NCI-H1048 (cell line): ENCODE measurements around the gene HFM1.
"Not testable (repeated sequence)": the region's sequence is repeated elsewhere in the genome, so short reads cannot be mapped to it uniquely, and the experiment has no call there.

Source experiments
- DNase-seq: peaks from one replicate; lab custom pipeline; 2025; lab: John Stamatoyannopoulos, UW

Gene HFM1

DNA sequence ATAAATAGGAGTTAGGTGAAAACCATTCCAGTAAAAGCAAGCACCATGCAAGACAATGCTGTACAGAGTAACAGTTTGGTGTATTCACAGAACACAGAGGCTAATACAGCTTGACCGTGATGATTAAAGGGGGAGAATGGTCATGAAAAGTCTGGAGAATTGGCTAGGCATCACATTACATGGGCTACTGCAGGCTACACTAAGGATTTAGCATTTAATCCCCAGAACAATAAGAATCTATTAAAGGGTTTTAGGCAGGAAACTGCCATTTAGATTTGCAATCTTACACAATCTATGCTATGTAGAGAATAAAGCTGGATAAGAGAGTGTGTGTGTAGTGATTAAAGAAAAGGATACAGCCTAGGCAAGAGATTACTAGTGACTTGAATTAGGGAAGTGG is 30.6 kb downstream of the HFM1 start:
- DNase-seq = no peak

DNA sequence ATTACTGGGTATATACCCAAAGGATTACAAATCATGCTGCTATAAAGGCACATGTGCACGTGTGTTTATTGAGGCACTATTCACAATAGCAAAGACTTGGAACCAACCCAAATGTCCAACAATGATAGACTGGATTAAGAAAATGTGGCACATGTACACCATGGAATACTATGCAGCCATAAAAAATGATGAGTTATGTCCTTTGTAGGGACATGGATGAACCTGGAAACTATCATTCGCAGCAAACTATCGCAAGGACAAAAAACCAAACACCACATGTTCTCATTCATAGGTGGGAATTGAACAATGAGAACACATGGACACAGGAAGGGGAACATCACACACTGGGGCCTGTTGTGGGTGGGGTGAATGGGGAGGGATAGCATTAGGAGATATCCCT is 32.4 kb downstream of the HFM1 start:
- DNase-seq = not testable (repeated sequence)

DNA sequence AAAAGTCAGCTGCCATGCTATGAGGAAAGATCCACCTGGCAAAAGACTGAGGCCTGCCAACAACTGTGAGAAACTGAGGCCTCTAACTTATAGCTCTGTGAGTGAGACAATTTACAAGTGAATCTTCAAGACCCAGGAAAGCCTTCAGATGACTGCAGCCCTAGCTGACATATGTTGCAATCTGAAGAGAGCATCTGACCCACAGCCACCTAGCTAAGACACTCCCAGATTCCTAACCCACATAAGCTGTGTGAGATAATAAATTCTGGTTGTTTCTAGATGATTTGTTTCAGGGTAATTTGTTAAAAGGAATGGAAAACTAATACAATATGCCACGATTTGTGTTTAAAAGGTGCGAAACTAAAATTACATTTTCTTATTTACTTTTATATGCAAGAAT is 55.1 kb downstream of the HFM1 start:
- DNase-seq = no peak

- DNase-seq = no peak
Measured at GRCh38 chr1:91346824-91347223, 57.8 kb downstream of the HFM1 start.

DNA sequence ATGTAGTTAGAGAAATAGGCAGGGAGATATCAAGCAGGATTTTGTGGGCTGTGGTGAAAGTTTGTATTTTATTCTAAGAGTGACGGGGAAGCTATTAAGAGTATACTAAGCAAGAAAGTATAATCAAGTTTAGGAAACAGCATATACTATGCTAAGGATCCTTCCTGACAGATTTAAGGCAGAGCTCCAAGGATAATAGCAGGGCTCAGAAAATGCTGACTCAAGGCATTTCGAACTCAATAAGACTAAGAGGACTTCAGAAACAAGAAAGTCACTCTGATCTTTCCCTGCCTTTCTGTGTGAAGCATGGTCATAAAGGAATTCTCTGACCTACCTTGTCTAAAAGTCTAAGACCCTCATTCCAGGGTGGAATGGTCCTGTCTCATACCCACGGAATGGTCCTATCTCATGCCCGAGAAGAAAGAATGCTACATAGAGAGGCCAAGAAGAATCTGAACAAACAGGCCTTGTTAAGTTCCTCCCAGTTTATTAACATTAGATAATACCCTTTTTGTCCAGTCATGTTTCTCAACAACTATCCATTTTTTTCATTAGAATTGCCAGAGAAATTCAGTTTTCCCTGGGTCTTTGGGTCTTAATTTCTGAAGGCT is 59.1 kb downstream of the HFM1 start:
- no peak for DNase-seq

DNA sequence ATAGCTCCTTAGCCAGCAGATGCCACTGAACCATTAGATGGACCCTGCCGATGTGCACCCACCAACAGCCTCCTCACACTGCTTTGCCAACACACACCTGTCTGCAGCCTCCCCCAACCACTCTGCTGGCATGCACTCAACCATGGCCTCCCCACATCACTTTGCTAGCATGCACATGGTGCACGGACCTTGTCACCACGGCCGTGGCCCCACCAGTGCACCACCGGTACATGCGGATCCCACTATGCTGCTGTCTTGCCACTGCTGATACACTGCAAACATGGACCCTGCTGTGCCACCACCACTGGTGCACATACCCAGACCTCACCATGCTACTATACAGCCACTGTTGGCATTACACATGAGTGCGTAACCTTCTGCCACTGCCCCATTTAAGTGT is 66.1 kb downstream of the HFM1 start:
- DNase-seq = no peak

- no peak for DNase-seq
Measured at GRCh38 chr1:91335603-91336002, 69.0 kb downstream of the HFM1 start.

- DNase-seq = no peak
Measured at GRCh38 chr1:91334856-91335255, 69.8 kb downstream of the HFM1 start.

DNA sequence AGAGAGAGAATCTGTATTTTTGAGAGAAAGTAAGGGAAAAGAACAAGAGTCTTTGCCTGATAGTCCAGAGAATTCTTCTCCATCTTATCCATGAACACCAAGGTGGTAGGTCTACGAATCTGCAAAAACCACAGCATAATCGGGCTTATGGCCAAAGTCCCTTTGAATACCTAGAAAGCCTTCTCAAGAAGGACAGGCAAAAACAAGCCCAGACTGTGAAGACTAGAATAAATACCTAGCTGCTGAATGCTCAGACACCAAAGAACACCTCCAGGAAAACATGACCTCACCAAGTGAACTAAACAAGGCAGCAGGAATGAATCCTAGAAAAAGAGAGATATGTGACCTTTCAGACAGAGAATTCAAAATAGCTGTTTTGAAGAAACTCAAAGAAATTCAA is 79.2 kb downstream of the HFM1 start:
- no peak for DNase-seq

DNA sequence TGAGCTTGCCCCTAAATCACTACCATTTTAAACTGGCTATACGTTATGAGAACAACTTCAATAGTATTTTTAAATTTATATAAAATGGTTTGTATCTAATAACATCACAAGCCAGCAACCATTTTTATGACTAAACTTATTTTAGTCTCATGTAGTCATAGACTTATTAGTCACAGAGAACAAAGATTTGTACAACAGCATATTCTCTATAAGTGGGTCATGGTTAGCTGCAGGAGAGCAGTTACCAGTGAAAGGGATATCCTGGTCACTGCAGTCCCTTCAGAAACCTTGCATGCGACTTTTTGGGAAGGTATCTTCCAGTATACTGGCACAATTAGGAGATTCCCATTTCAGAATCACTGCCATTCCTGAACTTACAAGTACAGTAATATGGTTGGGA is 90.0 kb downstream of the HFM1 start:
- no peak for DNase-seq

DNA sequence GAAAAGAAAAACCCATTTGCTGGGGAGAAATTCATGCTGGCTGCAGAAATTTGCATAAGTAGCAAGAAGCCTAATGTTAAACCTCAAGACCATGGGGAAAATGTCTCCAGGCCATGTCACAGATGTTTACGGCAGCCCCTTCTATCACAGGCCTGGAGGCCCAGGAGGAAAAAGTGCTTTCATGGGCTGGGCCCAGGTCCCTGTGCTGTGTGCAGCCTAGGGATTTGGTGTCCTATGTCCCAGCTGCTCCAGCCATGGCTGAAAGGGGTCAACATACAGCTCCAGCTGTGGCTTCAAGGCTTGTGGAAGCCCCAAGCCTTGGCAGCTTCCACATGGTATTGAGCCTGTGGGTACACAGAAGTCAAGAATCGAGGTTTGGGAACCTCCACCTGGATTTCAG is 93.0 kb downstream of the HFM1 start:
- no peak for DNase-seq

DNA sequence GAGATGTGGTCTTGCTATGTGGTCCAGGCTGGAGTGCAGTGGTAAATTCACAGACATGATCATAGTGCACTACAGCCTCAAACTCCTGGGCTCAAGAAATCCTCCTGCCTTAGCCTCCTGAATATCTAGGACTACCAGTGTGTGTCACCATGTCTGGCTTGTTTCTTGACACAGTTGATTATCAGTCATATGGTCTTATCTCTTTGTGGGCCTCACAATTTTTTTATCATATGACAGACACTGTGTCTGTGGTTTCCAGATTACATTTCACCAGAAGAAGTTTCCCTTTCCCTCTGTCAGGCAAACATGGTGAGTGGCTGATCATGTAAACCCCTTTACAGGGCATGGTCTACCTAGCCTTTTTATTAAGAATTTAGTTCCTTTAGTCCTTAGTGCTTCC is 96.1 kb downstream of the HFM1 start:
- no peak for DNase-seq

DNA sequence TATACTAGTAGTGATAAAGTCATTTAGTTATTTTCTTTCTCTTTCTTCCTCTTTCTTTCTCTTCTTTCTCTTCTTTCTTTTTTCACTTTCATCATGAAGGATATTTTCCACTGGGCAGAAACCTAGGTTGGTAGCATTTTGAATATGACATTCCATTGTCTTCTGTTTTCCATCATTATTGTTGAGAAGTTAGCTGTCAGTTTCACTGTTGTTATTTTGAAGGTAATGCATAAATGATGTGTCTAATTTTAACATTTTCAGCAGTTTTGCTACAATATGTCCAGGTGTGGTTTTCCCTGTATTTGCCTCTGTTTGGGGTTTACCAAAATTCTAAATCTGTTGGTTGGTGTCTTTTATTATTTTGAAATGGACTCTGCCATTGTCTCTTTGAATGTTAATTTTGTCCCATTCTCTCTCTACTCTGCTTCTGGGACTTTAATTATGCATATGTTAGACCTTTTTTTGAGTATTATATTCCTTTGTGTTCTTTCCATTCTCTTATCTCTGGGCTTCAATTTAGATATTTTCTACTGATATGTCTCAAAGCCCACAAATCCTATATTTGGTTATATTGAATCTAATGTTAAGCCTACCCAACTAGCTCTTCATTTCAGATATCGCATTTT is 96.7 kb downstream of the HFM1 start:
- DNase-seq = no peak

- DNase-seq = no peak
Measured at GRCh38 chr1:91303165-91303564, 101.5 kb downstream of the HFM1 start.

GRCh38 chr1:91288843-91289553 is 115.6 kb downstream of the HFM1 start:
- not testable (repeated sequence) for DNase-seq

DNA sequence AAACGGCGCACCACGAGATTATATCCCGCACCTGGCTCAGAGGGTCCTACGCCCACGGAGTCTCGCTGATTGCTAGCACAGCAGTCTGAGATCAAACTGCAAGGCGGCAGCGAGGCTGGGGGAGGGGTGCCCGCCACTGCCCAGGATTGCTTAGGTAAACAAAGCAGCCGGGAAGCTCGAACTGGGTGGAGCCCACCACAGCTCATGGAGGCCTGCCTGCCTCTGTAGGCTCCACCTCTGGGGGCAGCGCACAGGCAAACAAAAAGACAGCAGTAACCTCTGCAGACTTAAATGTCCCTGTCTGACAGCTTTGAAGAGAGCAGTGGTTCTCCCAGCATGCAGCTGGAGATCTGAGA is 117.7 kb downstream of the HFM1 start:
- DNase-seq = not testable (repeated sequence)

- not testable (repeated sequence) for DNase-seq
Measured at GRCh38 chr1:91286259-91286961, 118.2 kb downstream of the HFM1 start.

GRCh38 chr1:91283421-91283726 is 121.3 kb downstream of the HFM1 start:
- no peak for DNase-seq

GRCh38 chr1:91282695-91283420 is 121.8 kb downstream of the HFM1 start:
- DNase-seq = peak; percentile 23

- no peak for DNase-seq
Measured at GRCh38 chr1:91281782-91282181, 122.9 kb downstream of the HFM1 start.

GRCh38 chr1:91278754-91279153 is 125.9 kb downstream of the HFM1 start:
- DNase-seq = no peak

DNA sequence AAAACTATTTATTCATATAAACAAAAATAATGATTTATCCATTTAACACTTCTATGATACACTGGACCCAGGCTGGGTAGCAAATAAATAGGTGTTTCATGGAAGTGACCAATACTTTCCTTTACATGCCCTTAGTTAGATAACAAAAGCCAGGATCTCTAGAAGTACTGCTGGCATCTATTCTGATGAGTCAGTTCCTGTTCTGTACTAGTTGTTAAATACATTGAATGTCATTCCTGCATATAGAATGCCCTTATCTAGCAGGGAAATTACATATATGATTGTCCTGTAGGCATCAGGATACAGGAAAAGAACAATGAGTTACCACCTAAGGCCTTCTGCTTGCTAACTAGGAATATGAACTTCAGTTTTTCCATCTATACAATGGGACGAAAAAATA is 130.8 kb downstream of the HFM1 start:
- DNase-seq = no peak

DNA sequence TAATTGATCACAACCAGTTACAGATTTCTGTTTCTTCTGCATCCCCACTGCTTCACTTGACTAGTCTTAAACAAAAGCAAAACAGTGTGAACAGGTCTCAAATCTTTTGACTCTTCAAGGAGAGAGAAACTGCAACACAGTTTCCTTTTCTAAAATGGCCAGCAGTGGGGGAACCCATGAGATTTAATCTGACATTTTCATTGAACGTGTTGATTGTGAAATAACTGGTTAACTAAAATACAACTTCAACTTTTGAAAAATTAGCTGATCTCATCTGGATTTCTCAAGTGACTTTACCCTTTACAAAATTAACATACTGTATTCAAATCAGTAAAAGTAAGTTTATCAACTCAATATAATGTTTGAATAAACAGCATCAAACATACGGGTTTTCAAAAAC is 143.0 kb downstream of the HFM1 start:
- no peak for DNase-seq
